HepG2 (cell line): ENCODE results near the gene CENPB. TPM values are rescaled to one million over a fixed set of nuclear protein-coding genes. Genes with fewer than 3 reads are reported as not detected.

Source experiments
- CEBPZ ChIP-seq: IDR thresholded peaks from 2 replicates; pipeline ENCODE4 v1.6.1; 2012; ENCODE audit warnings: low read length, improper control_type of control experiment
- E2F5 ChIP-seq: sonication (generic); formaldehyde crosslinking; conservative IDR thresholded peaks from 2 replicates; pipeline ENCODE4 v1.4.0; 2020; ENCODE audit warnings: missing genetic modification reagents
- FOXO1 ChIP-seq: sonication (generic); formaldehyde crosslinking; IDR thresholded peaks from 2 replicates; pipeline ENCODE4 v1.4.0; 2020; ENCODE audit warnings: missing genetic modification reagents
- MYPOP ChIP-seq: sonication (generic); formaldehyde crosslinking; IDR thresholded peaks from 2 replicates; pipeline ENCODE4 v1.8.1; 2023; ENCODE audit warnings: mild to moderate bottlenecking, moderate library complexity, missing genetic modification reagents
- NFE2L1 ChIP-seq: sonication (generic); formaldehyde crosslinking; IDR thresholded peaks from 2 replicates; pipeline ENCODE4 v1.4.0; 2020; ENCODE audit warnings: missing genetic modification reagents, mild to moderate bottlenecking, borderline replicate concordance
- NR2F6 ChIP-seq, 2 experiments: IDR thresholded peaks; 2 replicates each; pipeline ENCODE4 v1.6.1; 2016; ENCODE audit warnings: antibody characterized with exemption in 1 of 2, mild to moderate bottlenecking in 1 of 2
- POLR2G ChIP-seq: fragments of 200-400 bp; formaldehyde crosslinking; IDR thresholded peaks from 2 replicates; pipeline ENCODE4 v1.6.1; 2018; ENCODE audit warnings: mild to moderate bottlenecking, low read depth, low read length, moderate library complexity
- RXRB ChIP-seq: IDR thresholded peaks from 2 replicates; pipeline ENCODE4 v1.6.1; 2016; ENCODE audit warnings: borderline replicate concordance, missing genetic modification reagents, missing compliant biosample characterization
- ZBTB8A ChIP-seq: sonication (generic); formaldehyde crosslinking; IDR thresholded peaks from 2 replicates; pipeline ENCODE4 v1.4.0; 2020; ENCODE audit warnings: mild to moderate bottlenecking, low read depth, missing genetic modification reagents, borderline replicate concordance
- ZNF556 ChIP-seq: sonication (generic); formaldehyde crosslinking; IDR thresholded peaks from 2 replicates; pipeline ENCODE4 v1.4.0; 2020; ENCODE audit warnings: mild to moderate bottlenecking, missing genetic modification reagents, borderline replicate concordance
- ZNF670 ChIP-seq: sonication (generic); formaldehyde crosslinking; IDR thresholded peaks from 2 replicates; pipeline ENCODE4 v1.8.0; 2022; ENCODE audit warnings: mild to moderate bottlenecking, missing genetic modification reagents, borderline replicate concordance
- ZNF775 ChIP-seq: sonication (generic); formaldehyde crosslinking; IDR thresholded peaks from 2 replicates; pipeline ENCODE4 v1.4.0; 2020; ENCODE audit warnings: missing genetic modification reagents, mild to moderate bottlenecking, moderate library complexity, borderline replicate concordance
- ZNF784 ChIP-seq: sonication (generic); formaldehyde crosslinking; IDR thresholded peaks from 2 replicates; pipeline ENCODE4 v1.5.1; 2020; ENCODE audit warnings: missing genetic modification reagents, mild to moderate bottlenecking, borderline replicate concordance
- polyA plus RNA-seq, 8 experiments: library from polyadenylated mRNA; depleted of rRNA in 3 of 8; stranded (reverse) in 7 of 8; unstranded in 1 of 8; fragments of >200 nt; fragmentation: Illumina TruSeq in 4 of 8; extraction: Trizol in 4 of 8; gene quantifications; 2 replicates each; pipeline versions ENCODE4 v1.2.1 to v1.2.3, GENCODE V29; 2011 to 2016; ENCODE audit warnings: low read depth in 4 of 8, missing spikeins in 1 of 8, mixed read lengths in 1 of 8; ENCODE audit not compliant: insufficient read depth in 1 of 8
- total RNA-seq, 5 experiments: library from RNA; depleted of rRNA; stranded (reverse); fragments of >200 nt; fragmentation: Illumina TruSeq; extraction: Trizol; gene quantifications; 2 replicates each; pipeline ENCODE4 v1.2.3, GENCODE V29; 2016; ENCODE audit warnings: low read depth in 1 of 5
- TF ChIP-seq, protein P1 (sequence below): sonication (generic); formaldehyde crosslinking; IDR thresholded peaks from 2 replicates; pipeline ENCODE4 v1.5.1; 2020; ENCODE audit warnings: missing genetic modification reagents, mild to moderate bottlenecking, borderline replicate concordance
- TF ChIP-seq, protein P2 (sequence below): sonication (generic); formaldehyde crosslinking; IDR thresholded peaks from 2 replicates; pipeline ENCODE4 v1.4.0; 2020; ENCODE audit warnings: missing genetic modification reagents, mild to moderate bottlenecking, borderline replicate concordance

CENPB gene
- total and polyA plus RNA-seq, 2 of the 13 experiments (the other 11 are each of a cell fraction or from before 2014, with no cell fraction given): 10.4 to 54.5 TPM

DNA sequence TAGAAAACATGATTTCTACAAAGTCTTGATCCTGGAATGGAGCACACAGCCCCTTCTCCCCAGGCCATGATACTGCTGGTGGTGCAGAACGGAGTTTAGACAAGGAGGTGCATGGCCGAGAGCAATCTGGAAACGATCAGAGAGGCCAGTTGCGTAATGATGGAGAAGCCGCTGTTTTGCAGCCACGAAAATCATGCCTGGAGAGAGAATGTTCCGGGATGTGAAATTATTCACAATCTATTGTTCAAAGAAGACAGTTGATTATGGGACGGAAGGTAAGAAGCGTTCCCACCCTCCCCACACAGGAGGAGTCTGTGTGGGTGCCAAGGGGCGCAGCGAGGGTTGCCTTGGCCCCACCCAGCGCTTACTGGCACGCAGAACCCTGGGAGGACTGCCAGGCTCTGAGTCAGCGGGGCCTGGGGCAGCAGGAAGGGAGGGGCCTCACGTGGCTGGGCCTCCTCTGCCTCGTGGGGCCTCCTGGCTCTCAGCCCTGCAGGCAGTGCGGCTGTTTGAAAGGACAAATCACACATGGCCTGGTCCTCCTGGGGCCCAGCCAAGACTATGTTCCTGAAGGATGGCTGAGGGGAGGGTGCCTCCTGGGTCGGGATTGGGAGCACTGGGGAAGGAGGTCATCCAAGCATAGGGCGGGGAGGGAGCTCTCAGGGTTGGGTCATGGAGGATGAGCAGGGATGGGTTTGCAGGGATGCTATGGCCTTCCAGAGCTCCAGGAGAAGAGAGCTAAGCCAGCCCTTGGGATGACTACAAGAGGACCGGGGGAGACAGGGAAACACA lies 25.1 kb upstream of the CENPB start (continued):
- TF ChIP-seq, protein P1, sequence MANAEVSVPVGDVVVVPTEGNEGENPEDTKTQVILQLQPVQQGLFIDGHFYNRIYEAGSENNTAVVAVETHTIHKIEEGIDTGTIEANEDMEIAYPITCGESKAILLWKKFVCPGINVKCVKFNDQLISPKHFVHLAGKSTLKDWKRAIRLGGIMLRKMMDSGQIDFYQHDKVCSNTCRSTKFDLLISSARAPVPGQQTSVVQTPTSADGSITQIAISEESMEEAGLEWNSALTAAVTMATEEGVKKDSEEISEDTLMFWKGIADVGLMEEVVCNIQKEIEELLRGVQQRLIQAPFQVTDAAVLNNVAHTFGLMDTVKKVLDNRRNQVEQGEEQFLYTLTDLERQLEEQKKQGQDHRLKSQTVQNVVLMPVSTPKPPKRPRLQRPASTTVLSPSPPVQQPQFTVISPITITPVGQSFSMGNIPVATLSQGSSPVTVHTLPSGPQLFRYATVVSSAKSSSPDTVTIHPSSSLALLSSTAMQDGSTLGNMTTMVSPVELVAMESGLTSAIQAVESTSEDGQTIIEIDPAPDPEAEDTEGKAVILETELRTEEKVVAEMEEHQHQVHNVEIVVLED (CRISPR knock-in tag): peak; percentile 80
- TF ChIP-seq ZNF670 (peak; percentile 64; the same call in 1 of the 2 replicates), CEBPZ (no peak), RXRB (CRISPR knock-in tag) (peak; percentile 87), FOXO1 (CRISPR knock-in tag) (peak; percentile 66; the same call in 1 of the 2 replicates), ZNF556 (peak; percentile 64), ZBTB8A (peak; percentile 61; the same call in 1 of the 2 replicates), ZNF775 (CRISPR knock-in tag) (no peak), MYPOP (CRISPR knock-in tag) (peak; percentile 91; the same call in 1 of the 2 replicates), POLR2G (peak; percentile 84), NR2F6 (IDR thresholded peaks at IDR 0.05) (no peak; the same call in 1 of the 2 replicates), NR2F6 (CRISPR knock-in tag; IDR thresholded peaks at IDR 0.05) (peak; percentile 82), ZNF784 (CRISPR knock-in tag) (peak; percentile 98), NFE2L1 (no peak), E2F5 (CRISPR knock-in tag) (peak; percentile 63; the same call in 1 of the 2 replicates)
- TF ChIP-seq, protein P2, sequence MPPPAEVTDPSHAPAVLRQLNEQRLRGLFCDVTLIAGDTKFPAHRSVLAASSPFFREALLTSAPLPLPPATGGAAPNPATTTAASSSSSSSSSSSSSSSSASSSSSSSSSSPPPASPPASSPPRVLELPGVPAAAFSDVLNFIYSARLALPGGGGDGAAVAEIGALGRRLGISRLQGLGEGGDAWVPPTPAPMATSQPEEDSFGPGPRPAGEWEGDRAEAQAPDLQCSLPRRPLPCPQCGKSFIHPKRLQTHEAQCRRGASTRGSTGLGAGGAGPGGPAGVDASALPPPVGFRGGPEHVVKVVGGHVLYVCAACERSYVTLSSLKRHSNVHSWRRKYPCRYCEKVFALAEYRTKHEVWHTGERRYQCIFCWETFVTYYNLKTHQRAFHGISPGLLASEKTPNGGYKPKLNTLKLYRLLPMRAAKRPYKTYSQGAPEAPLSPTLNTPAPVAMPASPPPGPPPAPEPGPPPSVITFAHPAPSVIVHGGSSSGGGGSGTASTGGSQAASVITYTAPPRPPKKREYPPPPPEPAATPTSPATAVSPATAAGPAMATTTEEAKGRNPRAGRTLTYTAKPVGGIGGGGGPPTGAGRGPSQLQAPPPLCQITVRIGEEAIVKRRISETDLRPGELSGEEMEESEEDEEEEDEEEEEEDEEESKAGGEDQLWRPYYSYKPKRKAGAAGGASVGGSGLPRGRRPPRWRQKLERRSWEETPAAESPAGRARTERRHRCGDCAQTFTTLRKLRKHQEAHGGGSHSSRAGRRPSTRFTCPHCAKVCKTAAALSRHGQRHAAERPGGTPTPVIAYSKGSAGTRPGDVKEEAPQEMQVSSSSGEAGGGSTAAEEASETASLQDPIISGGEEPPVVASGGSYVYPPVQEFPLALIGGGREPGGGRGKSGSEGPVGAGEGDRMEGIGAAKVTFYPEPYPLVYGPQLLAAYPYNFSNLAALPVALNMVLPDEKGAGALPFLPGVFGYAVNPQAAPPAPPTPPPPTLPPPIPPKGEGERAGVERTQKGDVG (CRISPR knock-in tag): peak; percentile 92; the same call in 1 of the 2 replicates
